Measurements from ENCODE around the gene RNU1-2.
"Not testable (repeated sequence)": the region's sequence is repeated elsewhere in the genome, so short reads cannot be mapped to it uniquely, and the experiment has no call there.

The RNU1-2 gene

GRCh38 chr1:16895598-16896315 lies at the start of gene RNU1-2:
RNU1-2 (plus strand) TSS chr1:16895980.
- peak; percentile 100 for DNase-seq

GRCh38 chr1:16856201-16856600 lies 39.6 kb upstream of the RNU1-2 start:
- DNase-seq: not testable (repeated sequence)

- not testable (repeated sequence) for DNase-seq
Observed at GRCh38 chr1:16859167-16860041, 36.4 kb upstream of the RNU1-2 start.

GRCh38 chr1:16860048-16860447 lies 35.7 kb upstream of the RNU1-2 start:
- DNase-seq: not testable (repeated sequence)

- peak; percentile 14 for DNase-seq
Observed at GRCh38 chr1:16861832-16862245, 33.9 kb upstream of the RNU1-2 start.

- DNase-seq: not testable (repeated sequence)
Observed at GRCh38 chr1:16862415-16862814, 33.4 kb upstream of the RNU1-2 start.

- not testable (repeated sequence) for DNase-seq
Observed at GRCh38 chr1:16863024-16863423, 32.8 kb upstream of the RNU1-2 start.

GRCh38 chr1:16866926-16867707 lies 28.7 kb upstream of the RNU1-2 start:
- not testable (repeated sequence) for DNase-seq

- DNase-seq: not testable (repeated sequence)
Observed at GRCh38 chr1:16868787-16869186, 27.0 kb upstream of the RNU1-2 start.

GRCh38 chr1:16869996-16870395 lies 25.8 kb upstream of the RNU1-2 start:
- not testable (repeated sequence) for DNase-seq

GRCh38 chr1:16871171-16871570 lies 24.6 kb upstream of the RNU1-2 start:
- DNase-seq: not testable (repeated sequence)

GRCh38 chr1:16872152-16873075 lies 23.4 kb upstream of the RNU1-2 start:
- DNase-seq: peak; percentile 93

GRCh38 chr1:16873076-16873879 lies 22.5 kb upstream of the RNU1-2 start:
- DNase-seq: not testable (repeated sequence)

GRCh38 chr1:16874968-16875765 lies 20.6 kb upstream of the RNU1-2 start:
- DNase-seq: not testable (repeated sequence)

GRCh38 chr1:16881742-16882141 lies 14.0 kb upstream of the RNU1-2 start:
- DNase-seq: not testable (repeated sequence)

GRCh38 chr1:16882986-16883385 lies 12.8 kb upstream of the RNU1-2 start:
- no peak for DNase-seq

- not testable (repeated sequence) for DNase-seq
Observed at GRCh38 chr1:16884487-16884886, 11.3 kb upstream of the RNU1-2 start.

- no peak for DNase-seq
Observed at GRCh38 chr1:16886860-16887605, 8.7 kb upstream of the RNU1-2 start.

Data from fibroblast of skin of right biceps (primary cell).